ENCODE measurements around the gene FRRS1. TPM values are rescaled to one million over a fixed set of nuclear protein-coding genes. Genes with fewer than 3 reads are reported as not detected.
A peak's percentile ranks its signal among the peaks of the same experiment; 100 is the strongest.

FRRS1 gene
- polyA plus RNA-seq, 3 donors, result 0.61 to 2.1 (median 2.1) TPM

- no peaks in the 10 kb centered on the region for H3K36me3 Mint-ChIP-seq
- Histone ChIP-seq H3K9ac (ENCODE audit: insufficient read depth, low read length, poor library complexity, severe bottlenecking) (no peak overlapping the region), H3K36me3 (replicated peaks in 1 of 2; ENCODE audit: control insufficient read depth in 1 of 2, insufficient read depth in 2 of 2, low read length in 2 of 2) (no peaks in the 10 kb centered on the region), H3K27ac (ENCODE audit: low read depth in 1 of 2, low read length in 2 of 2) (no peak overlapping the region), H3K4me2 (replicated peaks; ENCODE audit: extremely low read depth, low read length, poor library complexity, severe bottlenecking) (no peak overlapping the region), H3K4me3 (replicated peaks in 1 of 3; ENCODE audit: low read depth in 2 of 3, low read length in 3 of 3) (no peak overlapping the region), H3K79me2 (ENCODE audit: insufficient read depth, low read length) (no peaks in the 10 kb centered on the region), H3K4me1 (ENCODE audit: control insufficient read depth in 1 of 2, insufficient read depth in 2 of 2, low read length in 2 of 2) (no peaks in the 10 kb centered on the region), H4K20me1 (ENCODE audit: insufficient read depth, low read length) (no peaks in the 10 kb centered on the region), H2AFZ (ENCODE audit: insufficient read depth, low read depth, low read length, poor library complexity, severe bottlenecking) (no peak overlapping the region), H3K9me3 (replicated peaks in 1 of 2; ENCODE audit: control insufficient read depth in 1 of 2, insufficient read depth in 1 of 2, low read length in 2 of 2) (no peaks in the 10 kb centered on the region), H3K27me3 (ENCODE audit: control insufficient read depth in 2 of 2, insufficient read depth in 2 of 2, low read length in 2 of 2) (no peaks in the 10 kb centered on the region)
- TF ChIP-seq CTCF (IDR thresholded peaks at IDR 0.05), result no peak
- H3K9me3 Mint-ChIP-seq, result peaks cover 0 to 2% (median 0%) of the 10 kb centered on the region in 7 donors
- H3K4me3 Mint-ChIP-seq, result no peak overlapping the region
- intact Hi-C loops (cut with micrococcal nuclease), result no loop called here
- H3K4me1 Mint-ChIP-seq, result peaks cover 2% of the 10 kb centered on the region
- DNase-seq, result peak in 1 of 3 donors; percentile 6
- no peaks in the 10 kb centered on the region for H3K27me3 Mint-ChIP-seq (ENCODE audit: low read depth in 3 of 3)
- 23% methylated on average over 1 of the region's 3 CpGs for WGBS (ENCODE audit: insufficient coverage)
- H3K27ac Mint-ChIP-seq, result no peak overlapping the region
Observed at GRCh38 chr1:99661780-99662179, 104.7 kb downstream of the FRRS1 start.

- TF ChIP-seq CTCF (IDR thresholded peaks at IDR 0.05), result no peak
- H3K4me1 Mint-ChIP-seq, result peaks cover 2% of the 10 kb centered on the region
Observed at GRCh38 chr1:99660496-99660895, 105.9 kb downstream of the FRRS1 start.

More at GRCh38 chr1:99660496-99660895, 105.9 kb downstream of the FRRS1 start:
- H4K20me1 ChIP-seq (ENCODE audit: insufficient read depth, low read length), result no peaks in the 10 kb centered on the region
- Mint-ChIP-seq H3K9me3 (peaks cover 0 to 2% (median 0%) of the 10 kb centered on the region in 7 donors), H3K27me3 (ENCODE audit: low read depth in 3 of 3) (no peaks in the 10 kb centered on the region), H3K4me3 (no peak overlapping the region), H3K36me3 (no peaks in the 10 kb centered on the region), H3K27ac (no peak overlapping the region)
- no CpG with 5 or more reads among the region's 2 CpGs for WGBS (ENCODE audit: insufficient coverage)
- H3K79me2 ChIP-seq (ENCODE audit: insufficient read depth, low read length), result no peaks in the 10 kb centered on the region
- no peak overlapping the region for H2AFZ ChIP-seq (ENCODE audit: insufficient read depth, low read depth, low read length, poor library complexity, severe bottlenecking)
- no peaks in the 10 kb centered on the region for H3K9me3 ChIP-seq (replicated peaks in 1 of 2; ENCODE audit: control insufficient read depth in 1 of 2, insufficient read depth in 1 of 2, low read length in 2 of 2)
- no peaks in the 10 kb centered on the region for H3K36me3 ChIP-seq (replicated peaks in 1 of 2; ENCODE audit: control insufficient read depth in 1 of 2, insufficient read depth in 2 of 2, low read length in 2 of 2)
- no peak for DNase-seq
- no peak overlapping the region for H3K27ac ChIP-seq (ENCODE audit: low read depth in 1 of 2, low read length in 2 of 2)
- intact Hi-C loops (cut with micrococcal nuclease), result no loop called here
- H3K4me3 ChIP-seq (replicated peaks in 1 of 3; ENCODE audit: low read depth in 2 of 3, low read length in 3 of 3), result no peak overlapping the region
- H3K9ac ChIP-seq (ENCODE audit: insufficient read depth, low read length, poor library complexity, severe bottlenecking), result no peak overlapping the region
- no peaks in the 10 kb centered on the region for H3K4me1 ChIP-seq (ENCODE audit: control insufficient read depth in 1 of 2, insufficient read depth in 2 of 2, low read length in 2 of 2)
- no peak overlapping the region for H3K4me2 ChIP-seq (replicated peaks; ENCODE audit: extremely low read depth, low read length, poor library complexity, severe bottlenecking)
- H3K27me3 ChIP-seq (ENCODE audit: control insufficient read depth in 2 of 2, insufficient read depth in 2 of 2, low read length in 2 of 2), result peaks cover 0 to 2% of the 10 kb centered on the region in 2 donors
